Right atrium auricular region (tissue), 2 donors: Measurements from ENCODE around the gene ERMAP. TPM values are rescaled to one million over a fixed set of nuclear protein-coding genes. Genes with fewer than 3 reads are reported as not detected.

Source experiments
- DNase-seq: peaks from one replicate; pipeline ENCODE4 v3.0.0-alpha.2; 2019; ENCODE audit warnings: low spot score
- H3K27ac ChIP-seq, 2 donors: fragments of 200-600 bp; sonication (generic); 1 replicate in 1 of 2; 2 replicates in 1 of 2; pipeline ENCODE4 v1.5.1; 2016 to 2019
- H3K27me3 ChIP-seq, 2 donors: fragments of 200-600 bp; sonication (generic); one replicate each; pipeline versions ENCODE4 v1.5.1 to v1.6.0; 2017 to 2019
- H3K36me3 ChIP-seq: fragments of 200-600 bp; sonication (generic); one replicate; pipeline ENCODE4 v1.5.1; 2016
- H3K4me1 ChIP-seq, 2 donors: fragments of 200-600 bp; sonication (generic); one replicate each; pipeline versions ENCODE4 v1.5.1 to v1.6.0; 2017 to 2019
- H3K4me3 ChIP-seq, 2 donors: fragments of 200-600 bp; sonication (generic); 1 replicate in 1 of 2; 2 replicates in 1 of 2; pipeline ENCODE4 v1.5.1; 2017 to 2019; ENCODE audit warnings: mild to moderate bottlenecking in 1 of 2, moderate library complexity in 1 of 2
- H3K9me3 ChIP-seq, 2 donors: fragments of 200-600 bp; sonication (generic); one replicate each; pipeline ENCODE4 v1.5.1; 2019
- CTCF ChIP-seq, 2 donors: fragments of 200-600 bp; sonication (generic); IDR thresholded peaks; one replicate each; pipeline ENCODE4 v1.5.1; 2019; ENCODE audit warnings: antibody characterized with exemption in 2 of 2
- total RNA-seq, 2 donors: library from RNA; depleted of rRNA; stranded (reverse); fragments of >200 nt; gene quantifications; one replicate each; pipeline ENCODE4 v1.1.0, GENCODE V29; 2016

Gene ERMAP
- total RNA-seq, 2 donors from 2014 or later: 3.3 to 5.6 TPM

GRCh38 chr1:42832641-42833240, 15.8 kb downstream of the ERMAP start:
- Histone ChIP-seq H3K9me3 (no peaks in the 10 kb centered on the region), H3K4me3 (no peak overlapping the region), H3K27ac (no peak overlapping the region), H3K27me3 (no peaks in the 10 kb centered on the region), H3K4me1 (no peaks in the 10 kb centered on the region), H3K36me3 (no peaks in the 10 kb centered on the region)
- no peak for TF ChIP-seq CTCF (IDR thresholded peaks at IDR 0.05)
- DNase-seq: no peak

- Histone ChIP-seq H3K27me3 (no peaks in the 10 kb centered on the region), H3K9me3 (no peaks in the 10 kb centered on the region), H3K36me3 (no peaks in the 10 kb centered on the region), H3K4me3 (no peak overlapping the region), H3K27ac (no peak overlapping the region), H3K4me1 (no peaks in the 10 kb centered on the region)
- no peak for DNase-seq
- TF ChIP-seq CTCF (IDR thresholded peaks at IDR 0.05): no peak
Observed at GRCh38 chr1:42833981-42834380, 17.1 kb downstream of the ERMAP start.

- Histone ChIP-seq H3K36me3 (no peaks in the 10 kb centered on the region), H3K9me3 (no peaks in the 10 kb centered on the region), H3K4me3 (no peak overlapping the region), H3K27ac (no peak overlapping the region), H3K4me1 (no peaks in the 10 kb centered on the region), H3K27me3 (no peaks in the 10 kb centered on the region)
- no peak for TF ChIP-seq CTCF (IDR thresholded peaks at IDR 0.05)
- no peak for DNase-seq
Observed at GRCh38 chr1:42834803-42835202, 17.9 kb downstream of the ERMAP start.

GRCh38 chr1:42835422-42835821, 18.5 kb downstream of the ERMAP start:
- no peaks in the 10 kb centered on the region for H3K9me3 ChIP-seq
- H3K4me1 ChIP-seq: no peaks in the 10 kb centered on the region
- H3K27ac ChIP-seq: no peak overlapping the region
- H3K36me3 ChIP-seq: no peaks in the 10 kb centered on the region
- H3K4me3 ChIP-seq: no peak overlapping the region
- TF ChIP-seq CTCF (IDR thresholded peaks at IDR 0.05): no peak
- DNase-seq: no peak
- H3K27me3 ChIP-seq: no peaks in the 10 kb centered on the region

- H3K27ac ChIP-seq: no peak overlapping the region
- DNase-seq: no peak
- no peaks in the 10 kb centered on the region for H3K27me3 ChIP-seq
- no peaks in the 10 kb centered on the region for H3K9me3 ChIP-seq
- H3K36me3 ChIP-seq: no peaks in the 10 kb centered on the region
- no peak overlapping the region for H3K4me3 ChIP-seq
- H3K4me1 ChIP-seq: no peaks in the 10 kb centered on the region
- no peak for TF ChIP-seq CTCF (IDR thresholded peaks at IDR 0.05)
Observed at GRCh38 chr1:42837709-42838108, 20.8 kb downstream of the ERMAP start.
